Kidney epithelial cell (primary cell): ENCODE data around the gene KCNMB2. TPM values are rescaled to one million over a fixed set of nuclear protein-coding genes. Genes with fewer than 3 reads are reported as not detected.

Experiments
- DNase-seq: peaks from one replicate; pipeline ENCODE4 v3.0.0-alpha.2; 2010; ENCODE audit warnings: low read depth
- H3K27me3 ChIP-seq: 2 replicates; pipeline ENCODE4 v1.6.0; 2011; ENCODE audit warnings: low read length; ENCODE audit not compliant: control insufficient read depth, insufficient read depth
- H3K36me3 ChIP-seq: 2 replicates; pipeline ENCODE4 v1.5.1; 2011; ENCODE audit warnings: low read length; ENCODE audit not compliant: control insufficient read depth, insufficient read depth
- H3K4me3 ChIP-seq: 2 replicates; pipeline ENCODE4 v1.5.1; 2011; ENCODE audit warnings: low read depth, mild to moderate bottlenecking, control low read depth, low read length
- total RNA-seq: library from RNA; depleted of rRNA; stranded (reverse); fragments of >200 nt; gene quantifications from 2 replicates; pipeline ENCODE4 v1.2.3, GENCODE V29; 2015
- TF ChIP-seq, protein P1 (sequence below): IDR thresholded peaks from 2 replicates; pipeline ENCODE4 v1.5.1; 2011; ENCODE audit warnings: mild to moderate bottlenecking, moderate library complexity, low read length, control low read depth, inconsistent platforms; ENCODE audit not compliant: insufficient read depth, poor library complexity, severe bottlenecking

Gene KCNMB2
- total RNA-seq, 1 donor from 2014 or later, result 3.6 TPM

DNA sequence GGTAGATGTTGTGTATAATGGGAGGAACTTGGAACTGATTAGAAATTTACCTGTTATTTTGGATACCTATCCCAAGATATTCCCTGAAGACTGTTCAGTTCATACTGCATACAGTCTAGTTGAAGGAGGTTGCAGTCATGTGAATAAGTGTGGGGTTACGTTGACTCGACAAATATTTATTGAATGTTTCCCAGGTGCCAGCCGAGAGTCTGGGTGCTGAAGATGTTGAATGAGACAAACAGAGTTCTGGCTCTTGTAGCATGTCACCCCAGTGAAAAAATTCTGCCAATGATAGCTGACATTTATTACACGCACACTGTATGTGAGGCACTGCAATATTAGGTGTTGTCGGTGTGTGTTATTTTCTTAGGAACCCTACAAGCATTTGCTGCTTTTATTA is 176.0 kb downstream of the KCNMB2 start:
- Histone ChIP-seq H3K27me3 (no peaks in the 10 kb centered on the region), H3K4me3 (no peak overlapping the region), H3K36me3 (no peaks in the 10 kb centered on the region)
- DNase-seq, result no peak
- TF ChIP-seq, protein P1, sequence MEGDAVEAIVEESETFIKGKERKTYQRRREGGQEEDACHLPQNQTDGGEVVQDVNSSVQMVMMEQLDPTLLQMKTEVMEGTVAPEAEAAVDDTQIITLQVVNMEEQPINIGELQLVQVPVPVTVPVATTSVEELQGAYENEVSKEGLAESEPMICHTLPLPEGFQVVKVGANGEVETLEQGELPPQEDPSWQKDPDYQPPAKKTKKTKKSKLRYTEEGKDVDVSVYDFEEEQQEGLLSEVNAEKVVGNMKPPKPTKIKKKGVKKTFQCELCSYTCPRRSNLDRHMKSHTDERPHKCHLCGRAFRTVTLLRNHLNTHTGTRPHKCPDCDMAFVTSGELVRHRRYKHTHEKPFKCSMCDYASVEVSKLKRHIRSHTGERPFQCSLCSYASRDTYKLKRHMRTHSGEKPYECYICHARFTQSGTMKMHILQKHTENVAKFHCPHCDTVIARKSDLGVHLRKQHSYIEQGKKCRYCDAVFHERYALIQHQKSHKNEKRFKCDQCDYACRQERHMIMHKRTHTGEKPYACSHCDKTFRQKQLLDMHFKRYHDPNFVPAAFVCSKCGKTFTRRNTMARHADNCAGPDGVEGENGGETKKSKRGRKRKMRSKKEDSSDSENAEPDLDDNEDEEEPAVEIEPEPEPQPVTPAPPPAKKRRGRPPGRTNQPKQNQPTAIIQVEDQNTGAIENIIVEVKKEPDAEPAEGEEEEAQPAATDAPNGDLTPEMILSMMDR, result no peak

DNA sequence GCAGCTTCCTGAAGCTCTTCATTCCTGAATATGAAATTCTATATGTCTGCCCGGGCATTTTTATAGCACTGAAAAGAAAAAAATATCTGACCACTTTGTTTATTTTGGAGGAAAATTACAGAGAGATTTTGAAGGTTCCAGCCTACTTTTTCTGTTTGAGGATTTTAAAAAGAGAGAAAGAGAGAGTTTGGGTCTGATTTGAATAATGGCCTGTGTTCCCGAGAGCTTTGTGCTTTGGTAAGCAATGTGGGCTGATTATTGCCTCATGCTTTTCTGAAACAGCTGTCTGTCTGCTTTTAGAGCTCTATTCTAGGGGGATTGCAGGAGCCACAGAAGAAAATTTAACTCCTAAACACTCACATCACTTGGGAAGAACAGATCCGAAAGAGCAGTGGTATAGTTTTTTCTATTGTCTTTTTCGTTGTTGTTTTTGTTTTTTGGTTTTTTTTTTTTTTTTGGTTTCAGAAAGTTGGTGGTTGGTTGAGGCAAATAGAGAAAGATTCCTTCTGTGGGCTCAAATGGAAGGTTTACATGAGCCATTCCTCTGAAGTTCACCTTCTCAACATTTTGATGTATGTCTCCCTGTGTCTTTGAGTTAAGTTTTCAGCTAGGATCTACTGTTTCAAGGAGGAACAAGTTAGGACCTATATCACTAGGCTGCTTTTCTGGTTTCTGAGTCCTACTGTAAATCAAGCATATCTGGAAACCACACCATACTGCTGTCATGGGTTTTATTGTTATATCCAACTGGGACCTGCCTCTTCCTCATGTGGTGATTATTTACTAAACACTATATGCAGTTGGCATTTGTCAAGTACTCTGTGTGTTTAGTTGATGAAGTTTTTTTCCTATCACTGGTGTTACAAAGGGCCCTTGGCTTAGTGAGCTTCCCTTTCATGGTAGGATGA is 178.9 kb downstream of the KCNMB2 start:
- DNase-seq, result no peak
- H3K4me3 ChIP-seq, result no peak overlapping the region
- H3K27me3 ChIP-seq, result no peaks in the 10 kb centered on the region
- no peaks in the 10 kb centered on the region for H3K36me3 ChIP-seq
- TF ChIP-seq, protein P1, result no peak

DNA sequence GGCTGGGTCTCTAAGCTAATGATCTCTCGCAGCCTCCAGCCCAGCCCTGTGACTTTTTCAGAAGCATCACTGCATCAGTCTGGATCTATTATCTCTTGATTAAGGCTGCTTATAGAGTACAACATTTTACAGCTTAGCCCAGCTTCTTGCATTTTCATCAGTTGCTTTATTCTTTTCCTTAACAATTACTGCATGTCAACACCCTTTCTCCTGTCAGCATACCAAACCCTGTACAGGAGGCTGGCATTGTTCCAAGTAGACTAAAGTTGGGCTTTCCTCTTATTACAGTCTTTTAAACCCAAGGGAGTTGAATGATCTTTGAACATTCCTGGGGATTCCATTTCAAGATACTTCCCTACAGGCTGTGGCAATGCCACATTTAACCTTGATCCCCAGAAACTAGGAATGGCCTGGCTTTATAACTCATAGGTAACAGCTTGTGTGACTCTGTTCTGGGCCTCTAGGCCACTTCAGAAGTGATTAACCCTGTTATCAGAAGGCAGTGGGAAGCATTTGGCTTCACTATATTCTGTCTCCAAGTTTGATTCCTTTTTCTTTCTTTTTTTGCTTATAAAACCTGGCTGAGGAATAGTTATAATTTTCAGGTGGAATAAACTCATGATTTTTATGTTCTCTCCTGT is 182.9 kb downstream of the KCNMB2 start:
- Histone ChIP-seq H3K4me3 (no peak overlapping the region), H3K27me3 (no peaks in the 10 kb centered on the region), H3K36me3 (no peaks in the 10 kb centered on the region)
- no peak for DNase-seq
- TF ChIP-seq, protein P1, result no peak

DNA sequence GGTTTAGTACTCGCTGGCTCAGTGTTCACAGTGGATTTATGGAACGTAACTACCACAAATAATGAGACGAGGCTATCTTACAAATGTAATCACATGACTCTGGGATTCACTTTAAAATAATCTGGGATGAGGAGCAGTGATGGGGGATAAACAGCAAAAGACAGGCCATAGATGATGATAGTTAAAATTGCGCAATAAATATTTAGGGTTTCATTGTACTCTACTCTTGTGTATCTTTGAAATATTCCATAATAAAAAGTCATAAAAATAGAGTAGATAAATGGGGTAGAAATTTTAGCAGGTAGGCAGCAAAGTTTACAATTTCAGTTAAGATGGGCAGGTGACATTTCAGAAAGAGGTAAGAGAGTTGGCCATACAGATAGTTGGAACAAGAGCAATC is 196.6 kb downstream of the KCNMB2 start:
- DNase-seq, result no peak
- TF ChIP-seq, protein P1, result no peak
- Histone ChIP-seq H3K4me3 (no peak overlapping the region), H3K27me3 (no peaks in the 10 kb centered on the region), H3K36me3 (no peaks in the 10 kb centered on the region)

DNA sequence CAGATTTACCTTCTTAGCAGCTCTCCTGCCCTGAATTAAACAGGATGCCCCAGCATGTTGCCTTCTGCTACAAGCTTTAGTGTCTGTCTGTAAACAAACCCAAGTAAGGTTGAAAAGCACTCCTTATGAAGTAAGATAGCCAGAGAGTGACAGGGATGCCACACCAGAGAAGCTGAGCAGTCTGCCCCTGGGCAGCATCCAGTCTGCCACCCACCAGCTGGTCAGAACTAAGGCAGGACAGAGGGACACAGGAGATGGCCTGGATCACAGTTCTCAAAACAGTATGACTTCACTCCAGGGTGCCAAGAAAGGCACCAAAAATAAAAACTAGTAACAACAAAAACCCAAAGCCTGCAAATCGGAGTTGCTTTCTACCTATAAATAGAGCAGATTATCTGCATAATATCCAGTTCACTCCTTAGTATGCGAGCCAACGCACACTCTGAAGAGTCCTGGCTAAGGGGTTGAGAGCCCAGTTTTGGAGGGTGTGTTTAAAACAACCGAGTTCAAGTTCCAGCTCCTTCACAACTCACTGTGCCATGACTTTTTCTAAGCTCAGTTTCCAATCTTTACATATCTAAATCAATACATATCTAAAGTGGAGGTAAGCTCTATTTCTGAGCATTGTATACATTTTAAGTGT is 198.9 kb downstream of the KCNMB2 start:
- TF ChIP-seq, protein P1, result no peak
- no peak for DNase-seq
- H3K27me3 ChIP-seq, result no peaks in the 10 kb centered on the region

More for the DNA sequence above, 198.9 kb downstream of the KCNMB2 start:
- Histone ChIP-seq H3K36me3 (no peaks in the 10 kb centered on the region), H3K4me3 (no peak overlapping the region)
